ENCODE measurements around the gene KMO. TPM values are rescaled to one million over a fixed set of nuclear protein-coding genes. Genes with fewer than 3 reads are reported as not detected.

Gene KMO
- total RNA-seq, 1 experiment from 2014 or later = not detected

GRCh38 chr1:241495741-241496140 lies 36.4 kb upstream of the KMO start:
- no peaks in the 10 kb centered on the region for H3K27me3 Mint-ChIP-seq (ENCODE audit: low read depth)
- no peaks in the 10 kb centered on the region for H3K4me1 Mint-ChIP-seq
- Histone ChIP-seq H3K4me1 (ENCODE audit: insufficient read depth, low read length) (no peaks in the 10 kb centered on the region), H4K20me1 (ENCODE audit: control insufficient read depth, insufficient read depth, insufficient read length) (no peaks in the 10 kb centered on the region), H2AFZ (ENCODE audit: low read length) (no peak overlapping the region), H4K5ac (ENCODE audit: insufficient read length, low read depth, low read length) (no peak overlapping the region), H3K23ac (ENCODE audit: insufficient read length, low read depth, low read length) (no peak overlapping the region), H3K4me2 (ENCODE audit: insufficient read depth, insufficient read length, low read length) (no peak overlapping the region), H2BK120ac (ENCODE audit: low read depth, low read length, poor library complexity, severe bottlenecking) (no peak overlapping the region), H3K9me3 (ENCODE audit: control insufficient read depth, low read depth, low read length) (no peaks in the 10 kb centered on the region), H2BK15ac (ENCODE audit: low read depth, low read length) (no peak overlapping the region), H3K56ac (ENCODE audit: insufficient read length, low read depth, low read length) (no peak overlapping the region), H3K9ac (ENCODE audit: extremely low read depth, insufficient read length, low read length) (no peak overlapping the region), H4K8ac (replicated peaks; ENCODE audit: insufficient read length, low read depth, low read length) (no peak overlapping the region), H3K18ac (ENCODE audit: insufficient read length, low read depth, low read length) (no peak overlapping the region), H3K27me3 (ENCODE audit: insufficient read depth, low read length) (no peaks in the 10 kb centered on the region), H3K4ac (ENCODE audit: low read depth, low read length) (no peak overlapping the region), H3T11ph (ENCODE audit: low read length) (no peak overlapping the region), H2AK5ac (ENCODE audit: insufficient read length, low read length) (no peak overlapping the region), H2BK12ac (ENCODE audit: insufficient read length, low read depth, low read length) (no peak overlapping the region), H2BK20ac (ENCODE audit: low read depth, low read length, poor library complexity, severe bottlenecking) (no peak overlapping the region), H3K14ac (ENCODE audit: insufficient read depth, low read length) (no peak overlapping the region), H3K23me2 (ENCODE audit: insufficient read length, low read depth, low read length, poor library complexity, severe bottlenecking) (no peaks in the 10 kb centered on the region), H2BK5ac (ENCODE audit: insufficient read length, low read length) (no peak overlapping the region), H3K27ac (ENCODE audit: insufficient read length, low read depth, low read length) (no peak overlapping the region), H3K79me1 (ENCODE audit: insufficient read depth, low read depth, low read length, poor library complexity, severe bottlenecking) (no peaks in the 10 kb centered on the region), H4K91ac (ENCODE audit: insufficient read length, low read depth, low read length) (no peak overlapping the region), H3K79me2 (ENCODE audit: insufficient read depth, low read length) (no peaks in the 10 kb centered on the region)
- no peak overlapping the region for H3K27ac Mint-ChIP-seq
- H3K36me3 Mint-ChIP-seq (ENCODE audit: insufficient read depth in 1 of 3, low read depth in 3 of 3) = peaks cover 3 to 45% (median 18%) of the 10 kb centered on the region in 3 experiments; a peak in 6 of 7 replicates
- H3K4me3 Mint-ChIP-seq = no peak overlapping the region
- H3K9me3 Mint-ChIP-seq = no peaks in the 10 kb centered on the region
- no CpG with 5 or more reads among the region's 5 CpGs for WGBS (ENCODE audit: extremely low coverage, insufficient read length, low lambda C conversion rate)
- TF ChIP-seq CTCF (conservative IDR thresholded peaks at IDR 0.05) = no peak
- DNase-seq = no peak
